Epithelial cell of alveolus of lung (primary cell): ENCODE data around the gene MICU2. TPM values are rescaled to one million over a fixed set of nuclear protein-coding genes. Genes with fewer than 3 reads are reported as not detected.

Source experiments
- total RNA-seq: library from RNA; depleted of rRNA; stranded (reverse); fragments of >200 nt; gene quantifications from 2 replicates; pipeline ENCODE4 v1.2.1, GENCODE V29; 2015

The MICU2 gene
- total RNA-seq: 47.4 and 54.9 TPM in 2 replicates

GRCh38 chr13:21603531-21604448 is at the start of gene MICU2:
TSS of gene MICU2 (minus strand) at chr13:21604170. CDS start at chr13:21604148, 22 bp downstream.

GRCh38 chr13:21458813-21459701 is 144.9 kb downstream of the MICU2 start, which contains the start of gene ZDHHC20:
TSS of gene ZDHHC20 (minus strand) at chr13:21459303. CDS start at chr13:21459171, 132 bp downstream.

Other genes starting within 250 kb of the MICU2 start
- 43.4 and 64.0 TPM in 2 replicates for gene ZDHHC20, start 144.9 kb downstream of the MICU2 start, total RNA-seq
- under 0.01 TPM in 1 of 2 replicates, not detected in the other for gene FGF9, start 66.9 kb upstream of the MICU2 start, total RNA-seq